ENCODE data around the gene S100A13.

S100A13 gene

DNA sequence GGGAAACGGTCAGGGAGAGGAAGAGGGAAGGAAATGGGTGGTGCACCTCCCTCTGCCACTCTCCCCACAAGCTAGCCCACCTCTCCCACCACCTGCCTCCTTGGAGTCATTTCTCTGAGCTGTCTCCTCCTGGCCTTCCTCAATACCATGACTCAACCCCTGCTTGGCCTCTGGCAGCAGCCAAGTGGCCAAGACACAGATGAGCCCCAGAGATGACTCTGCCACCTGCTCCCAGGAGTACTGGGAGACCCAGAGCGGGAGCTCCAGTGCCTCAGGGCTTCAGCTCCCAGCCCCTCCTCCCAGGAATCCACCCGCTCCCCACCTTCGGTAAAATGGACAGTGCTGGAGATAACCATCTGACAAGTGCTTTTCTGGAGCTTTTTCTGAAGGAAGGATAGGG is 17.0 kb downstream of the S100A13 start:
- Histone ChIP-seq H3F3A (ENCODE audit: insufficient read depth) (no peaks in the 10 kb centered on the region), H3K27me3 (ENCODE audit: low read length) (no peaks in the 10 kb centered on the region), H3K4me3 (ENCODE audit: insufficient read depth, low read length, poor library complexity, severe bottlenecking) (no peak overlapping the region), H3K27ac (ENCODE audit: low read depth, low read length) (no peak overlapping the region), H2AFZ (ENCODE audit: low read depth, low read length, severe bottlenecking) (no peak overlapping the region), H3K36me3 (ENCODE audit: low read length) (no peaks in the 10 kb centered on the region), H3K9ac (ENCODE audit: low read length) (no peak overlapping the region), H3K4me2 (ENCODE audit: low read depth, low read length, poor library complexity, severe bottlenecking) (no peak overlapping the region), H3K9me2 (replicated peaks; ENCODE audit: insufficient read depth, low read length) (no peaks in the 10 kb centered on the region), H3K9me3 (ENCODE audit: insufficient read depth, low read length) (no peaks in the 10 kb centered on the region), H4K20me1 (ENCODE audit: low read depth, low read length) (no peaks in the 10 kb centered on the region), H3K79me2 (ENCODE audit: insufficient read depth, low read length) (no peaks in the 10 kb centered on the region)
- TF ChIP-seq, protein P1, sequence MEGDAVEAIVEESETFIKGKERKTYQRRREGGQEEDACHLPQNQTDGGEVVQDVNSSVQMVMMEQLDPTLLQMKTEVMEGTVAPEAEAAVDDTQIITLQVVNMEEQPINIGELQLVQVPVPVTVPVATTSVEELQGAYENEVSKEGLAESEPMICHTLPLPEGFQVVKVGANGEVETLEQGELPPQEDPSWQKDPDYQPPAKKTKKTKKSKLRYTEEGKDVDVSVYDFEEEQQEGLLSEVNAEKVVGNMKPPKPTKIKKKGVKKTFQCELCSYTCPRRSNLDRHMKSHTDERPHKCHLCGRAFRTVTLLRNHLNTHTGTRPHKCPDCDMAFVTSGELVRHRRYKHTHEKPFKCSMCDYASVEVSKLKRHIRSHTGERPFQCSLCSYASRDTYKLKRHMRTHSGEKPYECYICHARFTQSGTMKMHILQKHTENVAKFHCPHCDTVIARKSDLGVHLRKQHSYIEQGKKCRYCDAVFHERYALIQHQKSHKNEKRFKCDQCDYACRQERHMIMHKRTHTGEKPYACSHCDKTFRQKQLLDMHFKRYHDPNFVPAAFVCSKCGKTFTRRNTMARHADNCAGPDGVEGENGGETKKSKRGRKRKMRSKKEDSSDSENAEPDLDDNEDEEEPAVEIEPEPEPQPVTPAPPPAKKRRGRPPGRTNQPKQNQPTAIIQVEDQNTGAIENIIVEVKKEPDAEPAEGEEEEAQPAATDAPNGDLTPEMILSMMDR (IDR thresholded peaks at IDR 0.05; ENCODE audit: insufficient read depth, low read length, poor library complexity, severe bottlenecking), result no peak
- TF ChIP-seq EZH2phosphoT487 (conservative IDR thresholded peaks at IDR 0.05; ENCODE audit: low read length), result no peak

DNA sequence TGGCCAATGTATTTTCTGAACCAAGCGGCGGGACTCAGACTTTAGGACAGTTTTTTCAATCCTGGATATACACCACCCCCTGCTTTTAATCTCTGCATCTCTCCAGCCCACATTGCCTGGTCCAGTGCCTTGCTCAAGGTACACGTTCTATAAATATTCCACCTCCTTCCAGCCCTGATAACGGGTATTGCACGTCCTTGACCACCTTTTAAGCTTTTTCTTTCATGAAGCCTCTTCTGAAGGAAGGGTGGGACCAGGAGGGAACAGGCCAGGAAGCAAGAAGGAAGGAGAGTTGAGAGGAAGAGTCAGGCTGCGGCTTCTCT is 17.8 kb downstream of the S100A13 start:
- H4K20me1 ChIP-seq (ENCODE audit: low read depth, low read length), result no peaks in the 10 kb centered on the region
- H3K9ac ChIP-seq (ENCODE audit: low read length), result no peak overlapping the region
- H2AFZ ChIP-seq (ENCODE audit: low read depth, low read length, severe bottlenecking), result no peak overlapping the region
- H3F3A ChIP-seq (ENCODE audit: insufficient read depth), result no peaks in the 10 kb centered on the region
- H3K9me3 ChIP-seq (ENCODE audit: insufficient read depth, low read length), result no peaks in the 10 kb centered on the region
- H3K4me2 ChIP-seq (ENCODE audit: low read depth, low read length, poor library complexity, severe bottlenecking), result no peak overlapping the region
- H3K9me2 ChIP-seq (replicated peaks; ENCODE audit: insufficient read depth, low read length), result no peaks in the 10 kb centered on the region
- H3K4me3 ChIP-seq (ENCODE audit: insufficient read depth, low read length, poor library complexity, severe bottlenecking), result no peak overlapping the region
- no peaks in the 10 kb centered on the region for H3K36me3 ChIP-seq (ENCODE audit: low read length)
- no peak overlapping the region for H3K27ac ChIP-seq (ENCODE audit: low read depth, low read length)
- no peaks in the 10 kb centered on the region for H3K27me3 ChIP-seq (ENCODE audit: low read length)
- TF ChIP-seq EZH2phosphoT487 (conservative IDR thresholded peaks at IDR 0.05; ENCODE audit: low read length), result no peak
- TF ChIP-seq, protein P1 (IDR thresholded peaks at IDR 0.05; ENCODE audit: insufficient read depth, low read length, poor library complexity, severe bottlenecking), result no peak
- no peaks in the 10 kb centered on the region for H3K79me2 ChIP-seq (ENCODE audit: insufficient read depth, low read length)

DNA sequence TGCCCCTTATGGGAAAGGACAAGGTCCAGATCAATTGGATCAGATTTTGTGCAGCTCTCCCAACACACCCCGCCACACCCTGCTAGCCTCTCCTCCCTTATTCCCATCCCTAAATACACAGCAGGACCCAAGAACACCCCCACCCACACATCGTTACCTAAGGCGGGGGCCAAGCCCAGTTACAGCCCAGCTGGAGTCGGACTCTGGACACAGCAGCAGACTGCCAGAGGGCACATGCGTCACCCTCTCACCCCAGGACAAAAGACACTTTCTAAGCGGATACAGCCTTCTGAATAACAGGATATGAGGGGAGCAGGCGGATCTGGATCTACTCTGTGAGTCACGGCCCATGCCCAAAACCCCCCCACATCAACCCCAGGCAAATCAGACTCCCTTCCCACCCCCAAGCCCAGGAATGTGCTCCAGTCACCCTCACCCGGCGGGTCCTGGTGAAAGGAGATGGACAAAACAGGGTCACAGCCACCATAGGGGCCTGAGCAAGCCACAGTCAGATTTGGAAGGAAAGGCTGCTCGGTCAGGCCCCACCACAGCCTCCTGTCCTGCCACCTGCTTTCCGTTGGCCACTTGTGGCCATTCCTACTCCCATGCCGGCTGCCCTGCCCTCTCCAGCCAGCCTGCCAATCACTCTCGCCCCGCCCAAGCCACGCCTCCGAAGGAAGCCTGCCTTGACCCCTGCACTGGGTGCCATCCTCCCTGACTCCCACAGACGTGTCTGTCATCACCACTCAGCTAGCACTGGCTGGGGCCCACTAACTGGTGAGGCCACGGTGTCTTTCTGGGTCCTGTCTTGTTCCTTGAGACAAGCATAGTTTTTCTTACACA is 18.3 kb downstream of the S100A13 start:
- Histone ChIP-seq H3K4me3 (ENCODE audit: insufficient read depth, low read length, poor library complexity, severe bottlenecking) (no peak overlapping the region), H3K36me3 (ENCODE audit: low read length) (no peaks in the 10 kb centered on the region), H2AFZ (ENCODE audit: low read depth, low read length, severe bottlenecking) (no peak overlapping the region), H3K4me2 (ENCODE audit: low read depth, low read length, poor library complexity, severe bottlenecking) (no peak overlapping the region), H4K20me1 (ENCODE audit: low read depth, low read length) (no peaks in the 10 kb centered on the region), H3K9me2 (replicated peaks; ENCODE audit: insufficient read depth, low read length) (no peaks in the 10 kb centered on the region), H3K79me2 (ENCODE audit: insufficient read depth, low read length) (no peaks in the 10 kb centered on the region), H3F3A (ENCODE audit: insufficient read depth) (no peaks in the 10 kb centered on the region), H3K27ac (ENCODE audit: low read depth, low read length) (no peak overlapping the region), H3K9me3 (ENCODE audit: insufficient read depth, low read length) (no peaks in the 10 kb centered on the region), H3K27me3 (ENCODE audit: low read length) (no peaks in the 10 kb centered on the region), H3K9ac (ENCODE audit: low read length) (no peak overlapping the region)
- TF ChIP-seq EZH2phosphoT487 (conservative IDR thresholded peaks at IDR 0.05; ENCODE audit: low read length), result no peak
- TF ChIP-seq, protein P1 (IDR thresholded peaks at IDR 0.05; ENCODE audit: insufficient read depth, low read length, poor library complexity, severe bottlenecking), result no peak
